Medulla oblongata (tissue), 1 donor: ENCODE measurements around the gene EGFR.

Source experiments
- DNase-seq: peaks from one replicate; pipeline ENCODE4 v3.0.0-alpha.2; 2015; ENCODE audit errors: extremely low spot score

The EGFR gene

GRCh38 chr7:55013851-55014250, 5.0 kb upstream of the EGFR start:
- DNase-seq: no peak

- no peak for DNase-seq
Observed at GRCh38 chr7:55016061-55016745, 2.6 kb upstream of the EGFR start.

GRCh38 chr7:55016746-55017090, 2.1 kb upstream of the EGFR start:
- DNase-seq: no peak

GRCh38 chr7:55017841-55018240, 976 bp upstream of the EGFR start:
- no peak for DNase-seq

GRCh38 chr7:55019191-55019690, 424 bp downstream of the EGFR start:
- DNase-seq: no peak

GRCh38 chr7:55019691-55020465, 1.1 kb downstream of the EGFR start:
- DNase-seq: no peak

- DNase-seq: no peak
Observed at GRCh38 chr7:55020466-55020871, 1.7 kb downstream of the EGFR start.

GRCh38 chr7:55021053-55021452, 2.2 kb downstream of the EGFR start:
- DNase-seq: no peak

- no peak for DNase-seq
Observed at GRCh38 chr7:55022002-55022985, 3.5 kb downstream of the EGFR start.

- no peak for DNase-seq
Observed at GRCh38 chr7:55023841-55024505, 5.2 kb downstream of the EGFR start.

- DNase-seq: no peak
Observed at GRCh38 chr7:55024776-55025175, 6.0 kb downstream of the EGFR start.

- DNase-seq: no peak
Observed at GRCh38 chr7:55026086-55026790, 7.4 kb downstream of the EGFR start.

GRCh38 chr7:55026867-55027490, 8.2 kb downstream of the EGFR start:
- DNase-seq: no peak

GRCh38 chr7:55028011-55028410, 9.2 kb downstream of the EGFR start:
- no peak for DNase-seq

- no peak for DNase-seq
Observed at GRCh38 chr7:55030314-55030713, 11.5 kb downstream of the EGFR start.

- DNase-seq: no peak
Observed at GRCh38 chr7:55031075-55031474, 12.3 kb downstream of the EGFR start.

- no peak for DNase-seq
Observed at GRCh38 chr7:55032069-55032699, 13.4 kb downstream of the EGFR start.

- no peak for DNase-seq
Observed at GRCh38 chr7:55033236-55033846, 14.5 kb downstream of the EGFR start.

GRCh38 chr7:55034776-55035175, 16.0 kb downstream of the EGFR start:
- no peak for DNase-seq
